ENCODE measurements around the gene ZNF19.

DNA sequence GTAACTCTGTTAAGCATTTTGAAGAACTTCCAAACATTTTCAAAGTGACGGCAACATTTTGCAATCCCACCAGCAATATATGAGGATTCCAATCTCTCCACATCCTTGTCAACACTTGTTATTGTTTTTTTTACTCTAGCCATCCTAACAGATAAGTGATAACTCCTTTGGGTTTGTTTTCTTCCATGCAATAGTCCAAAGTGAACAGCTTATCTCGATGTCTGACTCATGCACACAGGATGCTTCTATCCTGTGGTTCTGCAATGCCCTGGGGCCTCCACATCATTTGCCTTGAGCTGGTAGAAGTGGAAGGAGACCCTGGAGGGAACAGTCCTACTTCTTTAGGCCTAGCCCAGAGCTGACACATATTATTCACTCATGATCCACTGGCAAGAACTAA lies 60.2 kb downstream of the ZNF19 start:
- TF ChIP-seq, protein P1, sequence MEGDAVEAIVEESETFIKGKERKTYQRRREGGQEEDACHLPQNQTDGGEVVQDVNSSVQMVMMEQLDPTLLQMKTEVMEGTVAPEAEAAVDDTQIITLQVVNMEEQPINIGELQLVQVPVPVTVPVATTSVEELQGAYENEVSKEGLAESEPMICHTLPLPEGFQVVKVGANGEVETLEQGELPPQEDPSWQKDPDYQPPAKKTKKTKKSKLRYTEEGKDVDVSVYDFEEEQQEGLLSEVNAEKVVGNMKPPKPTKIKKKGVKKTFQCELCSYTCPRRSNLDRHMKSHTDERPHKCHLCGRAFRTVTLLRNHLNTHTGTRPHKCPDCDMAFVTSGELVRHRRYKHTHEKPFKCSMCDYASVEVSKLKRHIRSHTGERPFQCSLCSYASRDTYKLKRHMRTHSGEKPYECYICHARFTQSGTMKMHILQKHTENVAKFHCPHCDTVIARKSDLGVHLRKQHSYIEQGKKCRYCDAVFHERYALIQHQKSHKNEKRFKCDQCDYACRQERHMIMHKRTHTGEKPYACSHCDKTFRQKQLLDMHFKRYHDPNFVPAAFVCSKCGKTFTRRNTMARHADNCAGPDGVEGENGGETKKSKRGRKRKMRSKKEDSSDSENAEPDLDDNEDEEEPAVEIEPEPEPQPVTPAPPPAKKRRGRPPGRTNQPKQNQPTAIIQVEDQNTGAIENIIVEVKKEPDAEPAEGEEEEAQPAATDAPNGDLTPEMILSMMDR (conservative IDR thresholded peaks at IDR 0.05 in 1 of 2, IDR thresholded peaks at IDR 0.05 in 1 of 2; ENCODE audit: low read depth in 1 of 2, low read length in 2 of 2) = no peak
- no peak for TF ChIP-seq EZH2 (IDR thresholded peaks at IDR 0.05; ENCODE audit: low read length, missing control alignments)
